Measurements from ENCODE around the gene FKRP.

- TF ChIP-seq EZH2 (IDR thresholded peaks at IDR 0.05; ENCODE audit: low read depth) (no peak), CTCF (conservative IDR thresholded peaks at IDR 0.05) (no peak)
Measured at GRCh38 chr19:46785054-46785979, 39.5 kb downstream of the FKRP start.

Data from PC-9 (cell line).